Hematopoietic multipotent progenitor cell treated with erythropoietin and hydrocortisone succinate and interleukin-3 and kit ligand, for 15 days (in vitro differentiated cells): ENCODE results near the gene AIDA.
A peak's percentile ranks its signal among the peaks of the same experiment; 100 is the strongest.
"Not testable (repeated sequence)": the region's sequence is repeated elsewhere in the genome, so short reads cannot be mapped to it uniquely, and the experiment has no call there.

ENCODE experiments used
- DNase-seq: peaks from one replicate; pipeline ENCODE4 v3.0.0-alpha.2; 2015; ENCODE audit warnings: low spot score

AIDA gene

GRCh38 chr1:222713091-222713961 lies 1.0 kb upstream of the AIDA start:
- peak; percentile 87 for DNase-seq

- peak; percentile 90 for DNase-seq
Observed at GRCh38 chr1:222711319-222712252, 705 bp downstream of the AIDA start.

- DNase-seq, result peak; percentile 28
Observed at GRCh38 chr1:222709700-222710153, 2.6 kb downstream of the AIDA start.

GRCh38 chr1:222706815-222707214 lies 5.5 kb downstream of the AIDA start:
- no peak for DNase-seq

GRCh38 chr1:222704260-222704659 lies 8.0 kb downstream of the AIDA start:
- no peak for DNase-seq

- no peak for DNase-seq
Observed at GRCh38 chr1:222702210-222702609, 10.1 kb downstream of the AIDA start.

GRCh38 chr1:222697826-222698225 lies 14.5 kb downstream of the AIDA start:
- no peak for DNase-seq

- DNase-seq, result peak; percentile 37
Observed at GRCh38 chr1:222697203-222697602, 15.1 kb downstream of the AIDA start.

GRCh38 chr1:222696741-222697140 lies 15.6 kb downstream of the AIDA start:
- DNase-seq, result no peak

- DNase-seq, result no peak
Observed at GRCh38 chr1:222694927-222695326, 17.4 kb downstream of the AIDA start.

GRCh38 chr1:222691016-222691415 lies 21.3 kb downstream of the AIDA start:
- no peak for DNase-seq

GRCh38 chr1:222680080-222680479 lies 32.2 kb downstream of the AIDA start:
- DNase-seq, result no peak

GRCh38 chr1:222670110-222670509 lies 42.2 kb downstream of the AIDA start:
- no peak for DNase-seq

GRCh38 chr1:222669107-222669506 lies 43.2 kb downstream of the AIDA start:
- not testable (repeated sequence) for DNase-seq

- DNase-seq, result not testable (repeated sequence)
Observed at GRCh38 chr1:222668184-222668583, 44.1 kb downstream of the AIDA start.

- no peak for DNase-seq
Observed at GRCh38 chr1:222665964-222666363, 46.3 kb downstream of the AIDA start.

- DNase-seq, result no peak
Observed at GRCh38 chr1:222663431-222663934, 48.8 kb downstream of the AIDA start.

GRCh38 chr1:222657899-222658298 lies 54.4 kb downstream of the AIDA start:
- DNase-seq, result no peak

- no peak for DNase-seq
Observed at GRCh38 chr1:222656391-222657155, 55.7 kb downstream of the AIDA start.

- DNase-seq, result peak; percentile 55
Observed at GRCh38 chr1:222654849-222655248, 57.4 kb downstream of the AIDA start.

- no peak for DNase-seq
Observed at GRCh38 chr1:222653178-222653827, 59.0 kb downstream of the AIDA start.
